Thymus (tissue), 11 donors: ENCODE results near the gene PSAP. TPM values are rescaled to one million over a fixed set of nuclear protein-coding genes. Genes with fewer than 3 reads are reported as not detected.

Experiments used
- DNase-seq, 9 donors: peaks; one replicate each; pipeline ENCODE4 v3.0.0-alpha.2; 2013; ENCODE audit warnings: low spot score in 9 of 9, low read depth in 6 of 9, missing footprints in 1 of 9
- H3K27ac ChIP-seq, 2 donors: one replicate each; pipeline ENCODE4 v1.5.1; 2013; ENCODE audit warnings: control low read depth in 1 of 2, low read depth in 1 of 2, low read length in 1 of 2, mild to moderate bottlenecking in 1 of 2, moderate library complexity in 1 of 2
- H3K27me3 ChIP-seq, 2 donors: one replicate each; pipeline ENCODE4 v1.5.1; 2013; ENCODE audit warnings: low read length in 1 of 2; ENCODE audit not compliant: control insufficient read depth in 2 of 2, insufficient read depth in 1 of 2
- H3K36me3 ChIP-seq, 2 donors: one replicate each; pipeline ENCODE4 v1.5.1; 2013; ENCODE audit warnings: low read length in 1 of 2, mild to moderate bottlenecking in 1 of 2, moderate library complexity in 1 of 2; ENCODE audit not compliant: control insufficient read depth in 2 of 2, insufficient read depth in 2 of 2
- H3K4me1 ChIP-seq, 2 donors: one replicate each; pipeline ENCODE4 v1.5.1; 2013; ENCODE audit warnings: low read length in 2 of 2; ENCODE audit not compliant: control insufficient read depth in 2 of 2, insufficient read depth in 2 of 2
- H3K4me3 ChIP-seq, 2 donors: one replicate each; pipeline ENCODE4 v1.5.1; 2013; ENCODE audit warnings: low read length in 2 of 2, control low read depth in 1 of 2, mild to moderate bottlenecking in 1 of 2
- H3K9me3 ChIP-seq, 2 donors: one replicate each; pipeline ENCODE4 v1.5.1; 2013; ENCODE audit warnings: low read length in 1 of 2, mild to moderate bottlenecking in 1 of 2; ENCODE audit not compliant: control insufficient read depth in 2 of 2, insufficient read depth in 1 of 2
- WGBS: extraction: QIAGEN DNeasy Blood & Tissue Kit; methylation state at CpG from one replicate; pipeline ENCODE4 v1.1.7; 2013; 5-methylcytosine and 5-hydroxymethylcytosine counted together
- polyA plus RNA-seq: library from polyadenylated mRNA; stranded (reverse); fragments of 200-250 nt; gene quantifications from one replicate; pipeline ENCODE4 v1.2.3, GENCODE V29; 2013
- total RNA-seq: library from RNA; stranded (reverse); fragments of 120-200 nt; gene quantifications from one replicate; pipeline ENCODE4 v1.2.4, GENCODE V29; 2013
- donor health status: healthy.

Gene PSAP
- total and polyA plus RNA-seq, 2 donors: 579 to 613 TPM

GRCh38 chr10:71842422-71842821 lies 8.6 kb downstream of the PSAP start:
- no peaks in the 10 kb centered on the region for H3K27me3 ChIP-seq
- peaks cover 8 to 18% of the 10 kb centered on the region in 2 donors for H3K36me3 ChIP-seq
- H3K4me3 ChIP-seq: no peak overlapping the region
- peaks cover 59 to 89% of the 10 kb centered on the region in 2 donors for H3K4me1 ChIP-seq
- no peak overlapping the region for H3K27ac ChIP-seq
- 70% methylated on average over 2 of the region's 2 CpGs for WGBS
- no peaks in the 10 kb centered on the region for H3K9me3 ChIP-seq
- DNase-seq: no peak

DNA sequence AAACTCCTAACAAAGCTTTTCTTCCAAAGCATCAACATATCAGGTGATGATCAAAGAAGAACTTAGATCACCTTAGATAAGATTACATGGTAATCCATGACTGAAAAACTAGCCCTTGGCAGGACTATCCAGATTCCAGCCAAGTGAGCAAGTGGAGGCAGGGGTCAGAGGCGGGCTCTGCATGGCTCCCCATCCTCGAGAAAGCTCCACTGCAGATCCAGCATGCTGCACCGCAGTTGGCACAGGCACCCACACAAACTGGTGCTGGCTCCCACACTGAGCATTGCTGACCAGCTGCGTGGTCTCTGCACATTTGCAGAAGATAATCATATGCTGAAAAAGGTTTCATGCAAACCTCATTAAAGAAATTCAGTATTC lies 10.1 kb downstream of the PSAP start:
- no peaks in the 10 kb centered on the region for H3K9me3 ChIP-seq
- H3K36me3 ChIP-seq: peaks cover 8 to 22% of the 10 kb centered on the region in 2 donors
- no peak overlapping the region for H3K27ac ChIP-seq
- peaks cover 57 to 89% of the 10 kb centered on the region in 2 donors for H3K4me1 ChIP-seq
- H3K27me3 ChIP-seq: no peaks in the 10 kb centered on the region
- no peak for DNase-seq
- 91% methylated on average over 4 of the region's 4 CpGs for WGBS
- no peak overlapping the region for H3K4me3 ChIP-seq

- 75% methylated on average over 6 of the region's 6 CpGs for WGBS
- no peaks in the 10 kb centered on the region for H3K27me3 ChIP-seq
- peaks cover 51 to 87% of the 10 kb centered on the region in 2 donors for H3K4me1 ChIP-seq
- H3K4me3 ChIP-seq: no peak overlapping the region
- H3K9me3 ChIP-seq: no peaks in the 10 kb centered on the region
- peak overlapping the region in 1 of 2 donors; percentile 27 for H3K27ac ChIP-seq
- DNase-seq: peak in 4 of 9 donors; percentile 49 to 70 (median 51)
- peaks cover 8 to 23% of the 10 kb centered on the region in 2 donors for H3K36me3 ChIP-seq
Measured at GRCh38 chr10:71840177-71840957, 10.7 kb downstream of the PSAP start.

DNA sequence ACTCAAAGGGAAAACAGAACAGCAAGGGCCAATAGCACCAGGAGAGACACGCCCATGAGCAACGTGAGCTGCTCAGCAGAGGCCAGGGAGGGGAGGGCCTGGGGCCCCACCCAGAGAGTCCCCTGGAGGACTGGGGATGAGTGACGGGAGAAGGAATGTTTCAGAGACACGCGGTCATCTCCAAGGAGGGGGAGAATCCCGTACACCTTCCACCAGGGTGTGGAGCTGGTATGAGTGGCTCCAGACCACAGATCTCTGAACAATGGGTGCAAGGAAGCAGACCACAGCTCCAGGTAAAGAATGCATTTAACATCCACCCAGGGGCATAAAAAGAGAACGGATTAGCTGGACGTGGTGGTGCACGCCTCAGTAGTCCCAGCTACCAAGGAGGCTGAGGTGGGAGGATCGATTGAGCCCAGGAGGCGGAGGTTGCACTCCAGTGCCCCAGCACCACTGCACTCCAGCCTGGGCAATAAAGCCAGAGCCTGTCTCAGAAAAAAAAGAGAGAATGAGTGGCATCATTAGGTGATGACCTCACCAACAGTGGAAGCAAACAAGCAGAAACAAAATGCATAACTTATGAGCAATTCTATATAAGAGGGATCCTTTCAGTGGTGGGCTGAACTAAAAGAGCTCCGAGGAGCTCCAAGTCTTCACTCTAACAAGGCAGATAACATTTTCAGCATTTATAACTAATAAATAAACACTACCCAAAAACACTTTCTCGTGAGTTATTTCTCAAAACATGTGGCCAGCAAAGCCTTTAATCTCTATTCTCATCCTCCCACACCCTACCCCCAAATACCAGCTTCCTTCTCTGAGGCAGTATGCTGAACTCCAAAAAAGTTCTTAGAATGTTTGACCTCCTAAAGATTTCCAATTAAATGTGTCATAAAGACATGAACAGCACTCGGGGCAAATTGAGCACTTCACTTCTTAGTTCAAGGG lies 12.5 kb downstream of the PSAP start:
- Histone ChIP-seq H3K4me3 (no peak overlapping the region), H3K36me3 (peaks cover 17 to 30% of the 10 kb centered on the region in 2 donors), H3K4me1 (peaks cover 45 to 82% of the 10 kb centered on the region in 2 donors), H3K27ac (peak overlapping the region in 1 of 2 donors; percentile 77), H3K9me3 (no peaks in the 10 kb centered on the region), H3K27me3 (no peaks in the 10 kb centered on the region)
- no peak for DNase-seq
- 83% methylated on average over 14 of the region's 14 CpGs for WGBS

GRCh38 chr10:71837098-71837827 lies 13.8 kb downstream of the PSAP start:
- Histone ChIP-seq H3K4me3 (no peak overlapping the region), H3K9me3 (no peaks in the 10 kb centered on the region), H3K4me1 (peaks cover 37 to 73% of the 10 kb centered on the region in 2 donors), H3K36me3 (peaks cover 27 to 39% of the 10 kb centered on the region in 2 donors), H3K27me3 (no peaks in the 10 kb centered on the region), H3K27ac (peak overlapping the region; percentile 11 to 77)
- DNase-seq: peak in 5 of 9 donors; percentile 40 to 74 (median 60)
- 63% methylated on average over 17 of the region's 17 CpGs for WGBS

GRCh38 chr10:71836596-71836974 lies 14.5 kb downstream of the PSAP start:
- Histone ChIP-seq H3K27ac (peak overlapping the region in 1 of 2 donors; percentile 77), H3K4me3 (no peak overlapping the region), H3K4me1 (peaks cover 37 to 67% of the 10 kb centered on the region in 2 donors), H3K9me3 (no peaks in the 10 kb centered on the region), H3K27me3 (no peaks in the 10 kb centered on the region), H3K36me3 (peaks cover 34 to 42% of the 10 kb centered on the region in 2 donors)
- 89% methylated on average over 4 of the region's 4 CpGs for WGBS
- no peak for DNase-seq

GRCh38 chr10:71835671-71836595 lies 15.1 kb downstream of the PSAP start:
- Histone ChIP-seq H3K27me3 (no peaks in the 10 kb centered on the region), H3K36me3 (peaks cover 40 to 49% of the 10 kb centered on the region in 2 donors), H3K4me3 (no peak overlapping the region), H3K4me1 (peaks cover 32 to 61% of the 10 kb centered on the region in 2 donors), H3K9me3 (no peaks in the 10 kb centered on the region), H3K27ac (peak overlapping the region in 1 of 2 donors; percentile 64)
- no peak for DNase-seq
- WGBS: 90% methylated on average over 11 of the region's 11 CpGs

- H3K36me3 ChIP-seq: peaks cover 52 to 65% of the 10 kb centered on the region in 2 donors
- no peaks in the 10 kb centered on the region for H3K9me3 ChIP-seq
- H3K27ac ChIP-seq: no peak overlapping the region
- WGBS: 96% methylated on average over 14 of the region's 14 CpGs
- DNase-seq: no peak
- H3K4me1 ChIP-seq: peaks cover 24 to 45% of the 10 kb centered on the region in 2 donors
- H3K4me3 ChIP-seq: no peak overlapping the region
- H3K27me3 ChIP-seq: no peaks in the 10 kb centered on the region
Measured at GRCh38 chr10:71834343-71834674, 16.7 kb downstream of the PSAP start.
